ENCODE measurements around the gene SMAD9.
"Not testable (repeated sequence)": the region's sequence is repeated elsewhere in the genome, so short reads cannot be mapped to it uniquely, and the experiment has no call there.

Gene SMAD9

DNA sequence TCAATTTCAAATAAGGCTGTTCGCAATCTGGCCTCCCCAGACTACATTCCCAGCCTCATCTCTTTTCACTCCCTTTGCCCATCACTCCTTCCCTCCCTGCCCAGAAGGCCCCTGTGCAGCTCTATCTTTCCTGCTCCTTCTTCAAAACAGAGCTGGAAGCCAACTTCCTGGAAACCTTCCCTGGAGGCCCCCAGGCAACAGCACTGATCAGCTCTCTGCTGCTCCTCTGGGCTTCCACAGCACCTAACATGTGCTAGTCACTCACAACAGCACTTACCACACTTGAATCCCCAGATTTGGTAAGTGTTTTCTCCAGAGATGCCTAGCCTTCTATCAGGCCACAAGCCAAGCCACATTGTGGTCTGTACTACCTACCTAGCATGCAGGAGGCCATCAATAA is 9.5 kb downstream of the SMAD9 start:
- no peak for FAIRE-seq

DNA sequence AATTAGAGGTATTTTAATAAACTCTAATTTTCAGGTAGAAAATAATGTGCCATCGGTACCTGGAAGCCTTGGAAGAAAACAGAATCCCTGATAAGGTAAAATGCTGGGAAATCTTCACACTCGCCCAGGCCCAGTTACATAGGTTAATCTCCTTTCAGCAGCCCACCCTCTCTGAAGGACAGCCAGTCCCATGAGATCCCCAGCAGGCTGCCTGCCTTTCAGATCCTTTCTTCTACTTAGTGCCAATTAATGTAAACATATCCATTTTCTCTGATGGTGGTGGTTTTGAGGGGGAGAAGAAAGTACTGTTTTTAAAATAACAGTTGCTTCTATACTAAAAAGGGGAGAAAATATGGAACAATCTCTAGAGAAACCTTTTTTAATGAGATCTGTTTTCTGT is 12.2 kb downstream of the SMAD9 start:
- no peak for FAIRE-seq

DNA sequence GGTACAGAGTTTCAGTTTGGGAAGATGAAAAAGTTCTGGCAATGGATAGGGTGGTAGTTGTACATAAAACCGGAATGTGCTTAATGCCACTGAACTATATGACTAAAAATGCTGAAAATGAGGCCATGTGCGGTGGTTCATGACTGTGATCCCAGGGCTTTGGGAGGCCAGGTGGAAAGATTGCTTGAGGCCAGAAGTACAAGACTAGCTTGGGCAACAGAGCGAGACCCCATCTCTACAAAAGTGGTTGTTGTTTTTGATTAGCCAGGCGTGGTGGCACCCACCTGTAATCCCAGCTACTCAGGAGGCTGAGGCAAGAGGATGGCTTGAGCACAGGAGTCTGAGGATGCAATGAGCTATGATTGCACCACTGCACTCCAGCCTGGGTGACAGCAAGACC is 12.8 kb downstream of the SMAD9 start:
- no peak for FAIRE-seq

DNA sequence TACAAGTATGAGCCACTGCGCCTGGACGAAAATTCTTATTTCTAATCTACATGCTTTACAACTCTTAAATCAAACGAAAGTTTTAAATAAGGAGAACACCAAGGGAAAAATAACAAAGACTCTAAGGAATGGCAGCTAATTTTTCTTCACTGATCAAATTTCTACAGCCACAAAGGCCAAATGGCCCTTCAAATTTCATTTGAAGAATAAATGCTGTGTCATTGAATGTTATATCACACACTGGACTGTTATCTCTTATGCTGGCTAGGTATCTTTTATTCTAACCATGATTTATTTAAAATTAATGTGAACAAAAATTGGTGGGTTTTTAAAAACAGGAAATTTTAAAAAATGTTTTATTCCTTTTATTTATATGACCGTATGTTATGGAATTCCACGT is 14.1 kb downstream of the SMAD9 start:
- peak; percentile 17 for FAIRE-seq

DNA sequence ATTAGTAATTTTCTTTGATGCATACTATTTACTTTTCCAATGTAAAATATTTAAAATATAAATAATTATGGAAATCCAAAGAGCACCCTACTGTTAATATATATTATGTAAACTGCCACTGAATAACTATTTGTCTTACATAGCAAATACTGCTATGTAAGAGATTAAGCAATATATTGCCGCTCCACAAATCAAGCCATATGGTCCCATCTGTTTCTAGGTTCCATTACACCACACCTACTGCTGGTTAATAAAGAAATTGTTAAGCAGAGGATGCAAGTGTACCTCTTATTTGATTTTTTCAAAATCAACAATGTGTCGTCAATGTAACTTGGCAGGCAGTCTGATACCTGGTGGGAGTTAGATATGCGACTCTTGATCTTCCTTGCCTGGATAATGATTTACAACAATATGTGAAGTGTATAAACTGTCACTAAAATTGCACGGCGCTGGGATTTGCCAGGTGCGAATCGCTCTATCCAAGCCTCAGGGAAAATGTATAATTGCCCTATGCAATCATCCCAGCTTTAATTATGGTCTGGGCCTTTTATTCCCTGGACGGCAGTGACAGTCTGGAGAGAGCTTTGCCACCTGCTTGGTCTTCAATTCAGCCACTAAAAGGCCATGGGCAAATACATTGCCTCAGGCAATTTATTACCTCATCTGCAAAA is 16.0 kb downstream of the SMAD9 start:
- FAIRE-seq = no peak

DNA sequence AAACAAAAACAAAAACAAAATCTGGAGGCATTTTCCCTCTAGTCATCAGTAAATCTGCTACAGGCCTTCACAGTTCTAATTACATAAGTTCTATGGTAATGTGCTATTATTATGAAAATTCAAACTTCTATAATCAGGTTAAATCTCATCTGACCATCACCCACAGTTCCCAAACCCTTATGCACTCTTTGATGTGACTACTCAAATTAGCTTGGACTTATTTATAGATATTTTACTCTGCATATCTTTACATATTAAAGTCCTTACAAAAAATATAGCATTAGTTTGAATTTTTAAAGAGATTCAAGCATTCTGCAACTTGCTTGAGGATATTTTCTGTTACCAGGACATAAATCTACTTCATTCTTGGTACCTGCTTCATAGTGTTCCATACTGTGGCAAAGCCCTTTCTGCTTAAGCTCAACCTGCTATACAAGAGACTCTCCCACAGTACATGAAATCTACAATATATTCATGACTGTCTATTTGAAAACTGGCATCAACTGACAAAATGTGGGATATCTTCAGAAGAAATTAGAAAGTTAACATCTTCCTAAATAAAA is 22.9 kb downstream of the SMAD9 start:
- no peak for FAIRE-seq

DNA sequence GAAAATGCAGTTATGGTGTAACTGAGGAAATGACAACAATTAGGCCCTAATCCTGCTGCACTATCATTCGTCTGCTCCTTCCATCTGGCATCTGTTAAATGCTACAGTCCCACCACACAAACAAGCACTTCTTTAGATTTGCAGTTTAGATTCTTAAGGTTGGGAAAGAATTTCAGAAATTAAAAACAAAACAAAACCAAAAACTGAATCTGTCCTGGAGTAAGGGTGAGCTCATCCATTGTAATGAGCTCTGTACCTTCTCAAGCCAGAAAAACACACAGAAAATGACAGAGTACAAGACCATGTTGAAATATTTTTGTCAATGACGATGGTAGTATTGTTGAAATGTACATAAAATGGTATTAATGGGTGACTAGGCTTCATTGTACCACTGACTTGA is 28.3 kb downstream of the SMAD9 start:
- no peak for FAIRE-seq

DNA sequence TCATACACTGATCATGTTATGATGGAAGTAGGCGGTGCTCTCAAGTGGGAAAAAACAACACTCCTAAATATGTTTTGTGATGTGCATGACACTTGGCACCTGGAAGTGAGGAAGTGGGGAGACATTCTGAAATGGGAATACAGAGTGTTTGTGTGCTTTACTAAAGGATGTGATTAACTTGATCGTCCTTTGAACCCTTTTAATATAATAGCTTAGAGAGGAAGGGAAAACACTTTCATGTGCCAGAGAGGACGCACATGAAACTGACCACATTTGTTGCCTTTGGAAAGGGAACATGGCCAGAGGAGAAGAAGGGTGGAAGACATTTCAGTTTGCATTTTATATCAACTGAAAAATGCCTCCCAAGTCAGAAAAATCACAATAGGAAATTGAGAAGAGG is 31.4 kb downstream of the SMAD9 start:
- FAIRE-seq = no peak

DNA sequence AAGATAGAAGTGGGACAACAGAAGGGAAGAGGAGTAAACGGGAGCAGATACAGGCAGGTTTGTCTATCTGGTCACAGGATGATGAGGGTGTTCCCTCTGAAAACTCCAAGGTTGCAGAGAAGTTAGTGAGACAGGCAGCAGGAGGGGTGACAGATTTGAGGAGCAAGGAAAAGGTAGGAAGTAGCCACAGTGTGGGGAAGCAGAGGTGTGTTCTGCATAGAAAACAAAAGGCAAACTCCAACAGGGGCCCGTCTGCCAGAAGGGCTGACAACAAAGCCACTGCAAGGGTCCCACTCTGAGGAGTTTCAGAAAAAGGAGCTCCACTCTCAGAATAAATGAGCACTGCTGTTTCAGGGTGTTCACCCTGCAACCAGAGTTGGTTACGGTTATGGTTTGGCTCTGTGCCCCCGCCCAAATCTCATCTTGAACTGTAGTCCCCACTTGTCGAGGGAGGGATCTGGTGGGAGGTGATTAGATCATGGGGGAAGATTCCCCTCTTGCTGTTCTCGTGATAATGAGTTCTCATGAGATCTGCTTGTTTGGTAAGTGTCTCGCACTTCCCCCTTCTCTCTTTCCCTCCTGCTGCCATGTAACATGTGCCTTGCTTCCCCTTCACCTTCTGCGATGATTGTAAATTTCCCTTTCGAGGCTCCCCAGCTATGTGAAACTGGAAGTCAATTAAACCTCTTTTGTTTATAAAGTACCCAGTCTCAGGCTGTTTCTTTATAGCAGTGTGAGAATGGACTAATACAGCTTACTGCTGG is 32.1 kb downstream of the SMAD9 start:
- FAIRE-seq = no peak

DNA sequence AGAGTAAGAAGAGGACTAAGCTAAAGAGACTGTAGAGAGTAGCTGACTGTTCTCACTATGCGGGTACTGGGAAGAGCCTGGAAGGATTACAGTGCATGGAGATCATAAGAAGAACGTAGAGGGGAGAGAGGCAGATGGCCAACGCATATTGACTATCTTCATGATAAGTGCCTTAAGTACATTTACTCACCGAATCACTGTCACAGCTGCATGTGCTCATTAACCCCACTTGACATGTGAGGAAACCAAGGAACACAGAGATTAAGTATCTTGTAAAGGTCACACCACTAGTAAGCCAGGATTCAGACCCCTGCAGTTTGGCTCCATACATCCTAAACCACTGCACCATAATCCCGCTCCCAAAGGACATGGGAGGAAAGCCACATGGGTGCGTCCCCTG is 34.1 kb downstream of the SMAD9 start:
- no peak for FAIRE-seq

DNA sequence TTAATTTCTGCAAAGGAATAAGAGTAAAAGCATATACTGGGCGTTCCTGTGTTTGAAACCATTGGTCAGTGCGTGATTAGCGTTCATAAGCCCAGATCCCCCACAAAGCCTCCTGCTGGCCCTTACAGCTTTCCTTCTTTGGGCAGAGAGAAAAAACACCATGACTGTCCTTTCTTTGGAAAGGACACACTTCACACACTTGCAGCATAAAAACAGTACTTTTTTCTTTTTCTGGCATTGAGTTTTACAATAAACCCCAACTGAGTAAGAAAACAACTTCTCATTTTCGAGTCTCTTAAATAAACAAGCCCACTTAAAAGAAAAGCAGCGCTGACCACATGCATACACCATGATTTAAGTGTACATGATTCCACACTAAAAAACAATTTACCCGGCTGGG is 35.8 kb downstream of the SMAD9 start:
- FAIRE-seq = no peak

DNA sequence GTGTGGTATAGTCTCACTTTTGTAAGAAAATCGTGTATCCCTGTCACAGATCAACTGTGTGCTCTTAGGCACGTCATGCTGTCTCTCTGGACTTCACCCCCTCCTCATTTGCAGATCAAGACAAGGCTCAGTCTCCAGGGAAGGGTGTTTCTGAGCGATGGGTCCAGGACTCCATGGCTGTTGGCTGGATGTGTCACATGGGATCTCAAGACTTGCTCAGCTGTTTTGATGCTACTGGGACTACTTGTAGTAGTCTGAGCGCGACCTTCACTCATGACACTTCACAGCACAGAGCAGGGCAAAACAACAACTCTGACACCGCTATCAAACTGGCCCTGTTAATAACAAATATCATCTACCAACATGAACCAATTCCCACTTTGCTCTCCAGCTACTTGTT is 36.2 kb downstream of the SMAD9 start:
- no peak for FAIRE-seq

DNA sequence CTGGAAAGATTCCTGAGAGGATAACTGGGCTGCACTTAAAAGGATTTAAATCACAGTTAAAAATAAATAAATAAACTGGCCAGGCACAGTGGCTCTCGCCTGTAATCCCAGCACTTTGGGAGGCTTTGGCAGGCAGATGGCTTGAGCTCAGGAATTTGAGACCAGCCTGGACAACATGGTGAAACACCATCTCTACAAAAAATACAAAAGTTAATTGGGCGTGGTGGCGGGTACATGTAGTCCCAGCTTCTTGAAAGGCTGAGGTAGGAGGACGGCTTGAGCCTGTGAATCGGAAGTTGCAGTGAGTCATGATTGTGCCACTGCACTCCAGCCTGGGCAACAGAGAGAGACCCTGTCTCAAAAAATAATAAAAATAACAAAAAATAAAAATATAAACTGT is 36.6 kb downstream of the SMAD9 start:
- not testable (repeated sequence) for FAIRE-seq

DNA sequence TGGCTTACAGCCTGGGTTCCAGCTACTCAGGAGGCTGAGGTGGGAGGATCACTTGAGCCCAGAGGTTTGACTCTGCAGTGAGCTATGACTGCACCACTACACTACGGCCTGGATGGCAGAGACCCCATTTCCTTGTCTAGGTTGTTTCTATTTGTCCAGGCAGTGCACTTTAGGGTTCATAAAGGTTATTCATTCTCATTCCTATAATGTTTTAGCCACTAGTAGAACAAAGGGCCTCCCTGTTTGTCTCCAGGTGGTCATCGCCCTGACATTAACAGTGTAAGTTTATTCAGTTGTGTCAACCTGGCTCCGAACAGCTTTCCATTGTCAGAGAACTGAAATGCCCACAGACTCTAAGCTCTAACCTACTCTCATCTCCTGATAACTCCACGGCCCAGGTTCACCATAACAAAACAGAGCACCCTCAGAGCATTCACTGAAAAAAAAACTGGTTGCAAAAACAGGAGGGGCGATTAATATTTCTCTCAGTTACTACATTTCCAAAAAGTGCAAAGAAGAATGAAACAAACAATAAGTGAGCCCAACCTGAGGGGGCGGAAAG is 37.1 kb downstream of the SMAD9 start:
- FAIRE-seq = no peak

DNA sequence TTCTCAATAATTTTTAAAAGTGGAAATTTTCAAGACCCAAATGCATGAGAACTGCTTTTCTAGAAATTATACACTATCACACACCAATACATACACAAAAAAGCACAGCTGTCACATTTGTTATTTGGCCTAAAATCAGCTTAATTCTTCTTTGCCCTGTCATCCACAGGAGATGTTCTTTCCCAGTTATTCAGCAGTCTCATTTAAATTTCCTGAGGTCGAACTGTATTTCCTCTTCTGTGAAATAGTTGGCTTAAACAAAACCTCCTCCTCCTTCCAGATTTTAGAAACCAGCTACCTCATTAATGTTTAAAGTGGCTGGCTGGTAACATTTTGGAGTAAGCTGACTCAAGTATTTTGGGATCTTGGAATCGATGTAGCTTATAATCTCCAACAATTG is 39.1 kb downstream of the SMAD9 start:
- FAIRE-seq = no peak

DNA sequence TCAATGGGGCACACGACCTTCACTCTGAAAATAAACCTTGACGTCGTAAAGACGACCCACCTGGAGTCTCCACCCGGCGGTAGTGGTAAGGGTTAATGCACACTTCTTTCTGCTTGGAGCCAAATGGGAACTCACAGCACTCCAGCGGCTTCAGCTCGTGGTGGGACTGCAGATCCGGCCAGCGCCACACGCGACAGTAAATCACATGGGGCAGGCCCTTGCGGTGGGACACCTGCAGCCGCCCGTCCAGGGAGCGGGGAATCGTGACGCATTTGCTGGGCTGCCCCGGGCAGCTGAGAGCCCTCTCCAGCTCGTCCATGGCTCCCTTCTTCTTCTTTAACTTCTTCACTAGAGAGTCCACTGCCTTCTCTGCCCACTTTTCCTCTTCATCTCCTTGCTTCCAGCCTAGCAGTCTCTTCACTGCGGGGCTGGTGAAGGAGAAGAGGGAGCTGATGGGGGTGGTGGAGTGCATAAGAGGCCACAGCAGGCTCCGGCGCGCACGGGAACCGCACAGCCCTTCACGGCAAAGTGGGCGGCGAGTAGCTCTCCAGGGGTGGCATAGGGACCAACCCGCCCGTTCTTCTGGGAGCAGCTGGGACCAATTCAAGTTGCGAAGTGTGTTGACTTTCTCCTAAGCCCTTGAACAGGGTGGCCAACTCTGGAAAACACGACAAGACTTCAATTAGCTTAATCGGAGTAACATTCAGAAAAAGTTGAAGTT is 40.7 kb downstream of the SMAD9 start:
- FAIRE-seq = no peak

DNA sequence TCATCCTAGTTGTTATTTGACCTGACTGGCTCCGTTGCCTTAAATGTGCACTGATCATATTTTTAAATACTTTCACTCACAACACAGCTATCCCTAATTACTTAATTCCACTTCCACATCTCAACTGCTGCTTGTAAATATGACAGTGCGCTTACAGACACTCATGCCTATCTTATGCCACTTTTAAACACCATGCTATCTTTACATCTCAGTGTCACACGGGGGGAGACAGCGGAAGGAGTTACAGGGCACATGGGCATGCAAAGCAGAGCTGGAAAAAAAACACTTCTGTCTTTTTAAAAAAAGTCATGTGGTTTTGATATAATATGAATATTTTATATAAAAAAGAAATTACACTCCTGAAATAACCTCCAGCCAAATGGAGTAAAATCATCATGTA is 44.1 kb downstream of the SMAD9 start:
- FAIRE-seq = no peak

DNA sequence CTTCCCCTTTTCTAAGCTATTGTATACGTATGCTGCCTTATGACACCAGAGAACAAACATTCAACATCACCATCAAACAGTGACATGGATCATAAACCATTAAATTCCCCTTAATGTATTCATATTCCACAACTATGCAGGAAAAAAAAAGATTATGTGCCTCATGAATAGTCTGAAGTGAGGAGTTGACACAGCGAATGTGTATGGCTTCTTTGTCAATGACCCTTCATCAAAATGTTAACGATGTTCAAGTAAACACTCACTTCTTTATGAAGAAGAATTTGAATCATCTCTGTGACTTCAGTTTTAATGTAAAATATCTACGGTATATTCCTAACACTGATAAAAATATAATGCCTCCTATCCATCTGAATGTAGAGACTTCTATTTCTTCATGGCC is 44.6 kb downstream of the SMAD9 start:
- FAIRE-seq = no peak

DNA sequence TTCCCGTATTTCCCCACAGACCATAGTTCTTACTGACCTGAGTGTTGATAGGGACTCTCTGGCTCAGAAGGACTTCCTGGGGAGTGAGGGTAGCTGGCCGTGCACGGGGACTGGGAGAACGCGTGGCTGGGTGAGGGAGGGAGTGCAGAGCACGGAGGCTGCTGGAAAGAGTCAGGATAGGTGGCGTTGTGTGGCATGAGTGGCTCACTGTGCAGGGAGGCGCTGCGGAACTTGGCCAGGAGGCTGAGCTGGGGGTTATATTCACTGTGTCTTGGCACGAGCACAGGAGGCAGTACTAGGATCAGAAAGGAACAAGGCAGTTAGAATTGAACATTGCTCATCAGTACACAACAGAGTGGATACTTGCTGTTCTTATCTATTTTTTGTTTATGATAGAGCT is 47.4 kb downstream of the SMAD9 start:
- FAIRE-seq = no peak

DNA sequence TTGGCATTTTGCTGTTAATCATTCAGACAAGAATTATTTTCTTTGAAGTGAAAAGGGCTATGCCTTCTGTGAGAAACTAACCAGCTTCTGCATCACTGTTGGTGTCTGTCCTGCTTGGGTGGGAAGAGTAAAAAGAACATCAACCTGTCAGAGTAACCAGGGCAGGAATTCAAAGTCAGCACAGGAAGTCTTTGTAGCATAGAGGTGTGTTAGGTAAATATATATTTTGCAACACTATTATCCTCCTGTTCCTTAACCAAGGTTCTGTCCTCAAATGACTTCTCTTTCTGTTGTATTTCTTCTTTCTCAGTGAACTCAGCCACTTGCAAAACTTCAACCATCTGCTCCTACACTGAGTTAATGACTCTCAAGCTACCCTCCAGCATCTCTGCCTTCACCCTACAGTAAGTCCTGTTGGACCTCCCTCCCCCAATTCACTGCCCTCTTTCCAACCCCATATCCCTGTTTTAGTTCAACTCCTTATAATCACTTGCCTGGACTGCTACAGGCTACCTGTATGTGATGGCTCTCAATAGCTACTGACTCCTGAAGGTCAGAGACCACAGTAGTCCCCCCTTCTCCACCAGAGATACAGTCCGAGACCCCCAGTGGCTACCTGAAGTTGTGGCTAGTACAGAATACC is 49.9 kb downstream of the SMAD9 start:
- FAIRE-seq = no peak

DNA sequence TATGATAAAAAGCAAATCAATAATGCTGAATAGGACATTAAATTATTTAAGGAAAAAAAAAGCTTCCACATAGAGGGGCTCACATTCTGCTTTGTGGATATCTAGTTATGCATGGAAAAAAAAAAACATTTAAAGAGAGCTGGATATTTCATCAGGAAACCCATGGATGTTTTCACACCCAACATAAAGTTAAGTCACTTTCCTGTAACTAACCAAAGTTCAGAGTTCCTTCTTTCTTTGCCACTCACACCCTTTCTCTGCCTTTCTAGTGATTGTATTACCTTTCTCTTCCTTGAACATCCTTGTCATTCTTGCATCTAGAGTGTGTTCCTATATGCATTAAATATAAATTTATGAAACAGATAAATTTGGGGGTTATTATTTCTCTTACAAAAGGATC is 53.8 kb downstream of the SMAD9 start:
- no peak for FAIRE-seq

DNA sequence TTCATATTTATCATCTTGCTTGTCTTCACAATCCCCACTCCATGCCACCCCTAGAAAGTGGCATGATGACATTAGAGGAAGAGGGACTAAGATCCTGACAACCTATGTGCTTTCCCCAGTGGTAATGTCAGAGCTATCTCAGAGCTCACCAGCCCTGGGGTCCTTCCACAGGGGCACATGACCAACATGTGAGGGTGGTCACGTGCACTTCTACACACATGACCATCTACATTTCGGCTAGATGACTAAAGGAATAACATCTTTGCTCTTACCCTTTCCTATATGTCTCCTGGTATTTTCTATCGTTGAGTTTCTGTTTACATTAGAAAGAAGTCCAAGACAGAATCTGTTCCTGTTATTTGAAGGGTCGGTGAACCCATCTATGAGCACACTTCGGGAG is 54.8 kb downstream of the SMAD9 start:
- no peak for FAIRE-seq

DNA sequence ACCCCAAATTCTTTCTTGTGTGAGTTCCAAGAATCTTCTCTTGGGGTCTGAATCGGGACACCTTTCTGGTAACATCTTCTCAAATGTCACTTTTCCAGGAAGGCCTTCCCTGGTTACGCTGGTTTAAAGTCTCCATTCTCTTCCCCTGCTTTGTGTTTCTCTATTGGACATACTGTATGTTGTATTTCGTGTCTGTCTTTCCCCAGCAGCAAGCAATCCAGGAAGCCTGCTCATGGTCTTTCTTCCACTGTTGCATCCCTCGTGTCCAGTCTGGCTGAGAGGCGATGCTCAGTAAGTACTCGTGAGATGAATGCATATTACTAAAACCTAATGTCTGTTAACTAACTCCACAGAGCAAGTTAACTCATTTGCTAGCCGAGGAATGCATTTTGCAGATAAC is 57.3 kb downstream of the SMAD9 start:
- FAIRE-seq = no peak
